GM21360 (cell line): ENCODE measurements around the gene TMEM39B.
"Not testable (repeated sequence)": the region's sequence is repeated elsewhere in the genome, so short reads cannot be mapped to it uniquely, and the experiment has no call there.

Experiments used
- ATAC-seq: cut with Tn5 transposase; IDR thresholded peaks from one replicate; pipeline ENCODE4 v1.9.1; 2021; ENCODE audit warnings: mild to moderate bottlenecking, moderate library complexity; ENCODE audit not compliant: unreplicated experiment

Gene TMEM39B

GRCh38 chr1:32068957-32069588, 3.7 kb upstream of the TMEM39B start:
- no peak for ATAC-seq

- no peak for ATAC-seq
Observed at GRCh38 chr1:32071758-32072621, 749 bp upstream of the TMEM39B start.

GRCh38 chr1:32073299-32074229, 825 bp downstream of the TMEM39B start:
- peak; percentile 8 for ATAC-seq

GRCh38 chr1:32074841-32075240, 2.1 kb downstream of the TMEM39B start:
- no peak for ATAC-seq

- ATAC-seq = no peak
Observed at GRCh38 chr1:32077451-32077850, 4.7 kb downstream of the TMEM39B start.

DNA sequence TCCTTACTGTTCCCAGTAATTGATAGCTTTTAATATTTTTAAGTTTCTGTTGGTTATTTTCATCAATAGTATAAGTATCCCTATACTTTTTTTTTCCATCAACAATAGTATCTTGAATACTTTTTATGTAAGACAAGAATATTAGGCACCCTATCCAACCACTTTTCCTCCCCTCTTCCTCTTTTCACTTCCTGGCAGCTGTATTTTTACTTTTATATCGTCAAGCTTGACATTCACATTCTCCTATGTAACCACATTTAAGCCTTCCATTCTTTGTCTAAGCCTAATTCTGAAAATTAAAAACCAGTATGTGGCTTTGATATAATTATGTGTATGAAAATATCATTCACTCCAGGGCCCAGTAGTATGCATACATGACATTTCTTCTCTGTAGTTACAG, 9.3 kb downstream of the TMEM39B start:
- ATAC-seq = no peak

GRCh38 chr1:32086381-32086780, 13.6 kb downstream of the TMEM39B start:
- ATAC-seq = not testable (repeated sequence)

DNA sequence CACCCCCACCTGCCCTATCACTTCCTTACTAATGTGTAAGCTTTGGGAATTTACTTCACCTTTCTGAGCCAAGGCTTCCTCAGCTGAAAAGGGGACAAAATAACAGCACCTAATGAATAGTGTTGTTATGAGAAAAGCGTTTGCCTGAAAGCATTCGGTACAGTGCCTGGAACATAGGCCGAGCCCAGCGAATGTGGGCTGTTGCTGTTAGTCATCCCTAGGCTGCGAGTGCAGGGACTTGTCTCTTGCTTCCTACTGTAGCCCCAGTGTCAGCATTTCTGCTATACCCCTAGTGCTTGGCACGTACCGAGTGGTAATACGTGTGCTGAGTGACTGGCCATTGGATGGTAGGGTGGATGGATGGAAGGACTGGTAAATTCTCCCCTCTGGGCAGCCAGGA, 18.4 kb downstream of the TMEM39B start:
- ATAC-seq = no peak

DNA sequence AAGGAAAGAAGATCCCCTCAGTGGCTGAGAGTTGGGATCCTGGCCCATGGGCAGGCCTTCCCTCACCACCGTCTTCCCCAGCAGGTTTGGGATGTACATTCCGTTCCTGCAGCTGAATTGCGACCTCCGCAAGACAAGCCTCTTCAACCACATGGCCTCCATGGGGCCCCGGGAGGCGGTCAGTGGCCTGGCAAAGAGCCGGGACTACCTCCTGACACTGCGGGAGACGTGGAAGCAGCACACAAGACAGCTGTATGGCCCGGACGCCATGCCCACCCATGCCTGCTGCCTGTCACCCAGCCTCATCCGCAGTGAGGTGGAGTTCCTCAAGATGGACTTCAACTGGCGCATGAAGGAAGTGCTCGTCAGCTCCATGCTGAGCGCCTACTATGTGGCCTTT, 18.9 kb downstream of the TMEM39B start:
- ATAC-seq = no peak

GRCh38 chr1:32094746-32095521, 22.2 kb downstream of the TMEM39B start:
- no peak for ATAC-seq

DNA sequence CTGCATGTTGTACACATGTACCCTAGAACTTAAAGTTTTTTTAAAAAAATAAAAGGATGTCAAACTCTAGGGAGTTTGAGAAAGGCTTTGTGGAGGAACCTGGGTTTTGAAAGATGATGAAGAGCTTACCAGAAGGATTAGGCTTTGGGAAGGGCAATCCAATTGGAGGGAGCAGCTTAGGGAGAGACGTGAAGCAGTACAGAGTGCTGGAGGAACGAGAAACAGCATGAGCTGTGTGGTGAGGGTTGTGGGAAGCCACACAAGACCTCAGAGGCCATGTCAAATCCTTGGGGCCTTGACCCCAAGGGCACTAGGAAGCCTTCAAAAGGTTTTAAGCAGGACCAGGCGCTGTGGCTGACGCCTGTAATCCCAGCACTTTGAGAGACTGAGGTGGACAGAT, 26.7 kb downstream of the TMEM39B start:
- ATAC-seq = no peak

DNA sequence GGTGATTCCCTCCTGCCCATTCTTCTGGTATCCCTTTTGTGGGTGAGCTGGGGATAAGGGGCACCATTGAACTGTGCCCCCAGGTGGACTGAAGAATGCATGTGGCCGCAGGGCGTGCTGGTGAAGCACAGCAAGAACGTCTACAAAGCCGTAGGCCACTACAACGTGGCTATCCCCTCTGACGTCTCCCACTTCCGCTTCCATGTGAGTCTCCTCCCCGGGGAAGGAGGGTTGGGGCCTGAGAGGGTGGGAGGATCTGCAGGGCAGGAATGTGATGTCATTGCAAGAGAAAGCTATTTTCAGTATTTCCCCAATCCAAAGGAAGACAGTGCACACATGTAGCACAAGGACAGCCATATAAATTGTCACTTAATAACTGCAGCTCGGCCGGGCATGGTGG, 27.6 kb downstream of the TMEM39B start:
- no peak for ATAC-seq

DNA sequence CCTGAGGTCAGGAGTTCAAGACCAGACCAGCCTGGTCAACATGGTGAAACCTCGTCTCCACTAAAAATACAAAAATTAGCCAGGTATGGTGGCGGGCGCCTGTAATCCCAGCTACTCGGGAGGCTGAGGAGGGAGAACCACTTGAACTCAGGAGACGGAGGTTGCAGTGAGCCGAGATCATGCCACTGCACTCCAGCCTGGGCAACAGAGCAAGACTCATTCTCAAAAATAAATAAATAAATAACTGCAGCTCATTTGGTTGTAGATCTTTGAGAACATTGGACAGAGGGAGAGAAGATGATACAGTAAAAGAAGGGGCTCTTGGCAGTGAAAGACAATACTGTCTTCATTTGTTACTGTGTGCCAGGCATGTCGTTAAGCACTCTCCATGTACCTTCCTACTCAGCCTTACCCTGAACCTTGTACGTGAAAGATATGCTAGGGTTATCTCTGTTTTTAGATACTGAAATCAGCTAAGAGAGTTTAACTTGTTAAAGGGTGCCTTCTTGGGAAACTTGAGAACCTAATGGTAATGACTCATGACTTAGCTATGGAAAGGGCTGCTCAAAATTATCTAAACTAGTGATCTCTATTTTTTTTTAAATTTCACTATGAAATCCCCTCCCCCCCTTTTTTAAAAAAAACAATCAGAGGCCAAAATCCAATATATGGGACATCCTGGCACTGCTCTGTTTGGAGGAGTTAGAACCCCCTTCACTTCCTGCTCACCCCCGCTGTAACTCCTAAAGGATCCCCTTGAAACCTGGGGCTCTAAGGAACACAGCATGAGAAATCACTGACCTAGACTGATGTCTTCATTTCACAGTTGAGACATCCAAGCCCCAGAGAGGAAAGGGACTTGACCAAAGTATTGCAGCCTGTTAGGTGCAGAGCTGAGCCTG, 28.3 kb downstream of the TMEM39B start:
- ATAC-seq = no peak

- no peak for ATAC-seq
Observed at GRCh38 chr1:32104127-32104526, 31.4 kb downstream of the TMEM39B start.

DNA sequence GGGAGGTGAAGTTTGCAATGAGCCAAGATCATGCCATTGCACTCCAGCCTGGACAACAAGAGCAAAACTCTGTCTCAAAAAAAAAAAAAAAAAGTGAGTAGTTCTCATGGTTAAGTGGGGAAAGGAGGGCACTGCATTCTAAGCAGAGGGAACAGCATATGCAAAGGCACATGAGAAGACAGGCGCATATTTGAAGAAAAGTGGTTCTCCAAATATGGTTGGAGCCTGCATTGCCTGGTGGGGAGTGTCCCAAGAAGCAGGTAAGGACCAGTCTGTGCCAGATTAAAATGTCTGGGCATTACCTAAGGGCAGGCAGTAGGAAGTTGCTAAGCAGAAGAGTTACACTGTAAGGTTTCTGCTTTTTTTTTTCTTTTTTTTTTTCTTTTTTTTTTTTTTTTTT, 32.6 kb downstream of the TMEM39B start:
- no peak for ATAC-seq

GRCh38 chr1:32106663-32107275, 34.0 kb downstream of the TMEM39B start:
- ATAC-seq = no peak

GRCh38 chr1:32107742-32108661, 35.3 kb downstream of the TMEM39B start, which contains the start of gene KPNA6:
Gene KPNA6, plus strand, starts transcription at chr1:32108056. Its CDS starts 75 bp downstream, at chr1:32108131.
- peak; percentile 62 for ATAC-seq

GRCh38 chr1:32111040-32111623, 38.4 kb downstream of the TMEM39B start:
- no peak for ATAC-seq
